Ramos (cell line): ENCODE data around the gene CKS1B.

Experiments
- in situ Hi-C: fragments of 300-500 bp; cut with MboI; formaldehyde crosslinking; loops from one replicate; pipeline ENCODE4 v1.14.3; 2022; ENCODE audit warnings: low sequenced_read_pairs; ENCODE audit not compliant: unreplicated experiment

The CKS1B gene

DNA sequence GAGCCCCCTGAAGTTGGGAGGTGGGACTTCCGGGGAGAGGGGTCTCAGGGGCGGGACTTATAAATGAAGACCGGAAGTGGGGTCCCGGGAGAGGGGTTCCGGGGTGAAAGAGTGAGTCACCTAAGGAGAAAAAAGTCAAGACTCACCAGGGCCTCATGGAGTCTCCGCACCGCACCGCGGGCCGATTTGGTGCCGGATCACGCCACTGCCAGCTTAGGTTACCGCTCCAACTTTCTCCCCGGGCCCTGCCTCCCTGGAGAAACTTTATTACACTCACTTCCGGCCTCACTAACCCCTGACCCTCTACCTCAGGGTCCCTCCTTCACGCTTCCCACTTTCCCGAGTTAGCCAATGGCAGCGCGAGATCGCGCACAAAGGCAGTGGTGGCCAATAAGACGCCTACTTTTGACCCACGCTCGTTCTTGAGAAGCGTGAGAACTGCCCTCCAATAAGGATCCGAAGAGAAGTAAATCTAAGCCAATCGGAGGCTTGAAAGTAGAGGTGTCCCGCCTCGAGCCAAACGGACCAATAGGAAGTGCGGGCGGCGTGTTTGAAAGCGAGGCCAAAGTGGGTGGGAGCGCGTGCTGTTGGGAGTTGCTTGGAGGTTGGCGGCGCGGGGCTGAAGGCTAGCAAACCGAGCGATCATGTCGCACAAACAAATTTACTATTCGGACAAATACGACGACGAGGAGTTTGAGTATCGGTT, at the start of gene CKS1B:
Gene CKS1B (plus strand): TSS at position 580 of the 706 bp plus-strand sequence. CDS start 65 bp downstream, at position 645.
- in situ Hi-C loops, result no loop called here

DNA sequence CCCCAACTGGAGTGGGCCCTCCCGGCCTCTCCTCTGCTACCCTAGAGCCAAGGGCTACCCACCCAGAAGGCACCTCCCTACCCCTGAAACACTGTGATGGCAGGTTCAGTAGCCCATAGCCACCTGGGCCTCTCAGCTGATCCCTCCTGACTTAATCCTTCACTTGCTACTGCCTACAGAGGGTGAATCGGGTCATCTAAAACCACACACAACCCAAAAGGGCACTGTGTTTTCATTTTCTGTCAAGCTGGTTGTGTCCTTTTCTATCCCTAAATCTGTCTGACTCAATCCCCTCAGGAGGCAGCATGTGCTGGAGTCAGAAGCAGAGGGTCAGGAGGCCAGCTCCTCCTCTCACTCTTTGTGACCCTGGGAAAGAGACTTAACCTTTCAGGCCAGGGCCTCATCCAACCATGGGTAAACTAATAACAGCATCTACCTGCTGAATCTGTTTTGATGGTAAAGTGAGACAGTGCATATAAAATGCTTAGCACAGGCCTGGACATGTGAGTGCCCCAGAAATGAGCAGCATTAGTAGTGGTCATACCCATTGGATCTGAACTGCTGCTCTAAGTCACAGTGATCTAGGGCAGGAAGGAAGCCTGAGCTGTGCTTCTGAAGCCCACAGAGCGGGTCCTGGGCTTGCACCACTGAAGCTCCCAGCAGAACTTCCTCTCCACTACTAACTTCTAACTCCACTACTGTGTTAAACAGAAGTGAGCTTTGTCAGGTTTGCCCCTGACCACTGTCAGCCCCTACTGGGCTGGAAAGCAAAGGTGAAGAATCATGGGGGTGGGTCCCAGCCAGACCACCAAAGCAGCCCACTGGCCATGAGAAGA, 48.9 kb upstream of the CKS1B start:
- in situ Hi-C loops, result no loop called here

- in situ Hi-C loops, result no loop called here
These were observed 48.3 kb upstream of the CKS1B start for GRCh38 chr1:154926201-154926600.

- in situ Hi-C loops, result no loop called here
These were observed 42.5 kb upstream of the CKS1B start for GRCh38 chr1:154931940-154932487.

- in situ Hi-C loops, result no loop called here
These were observed 40.0 kb upstream of the CKS1B start for GRCh38 chr1:154934358-154934948.

GRCh38 chr1:154935749-154936554, 38.5 kb upstream of the CKS1B start:
- in situ Hi-C loops, result no loop called here

DNA sequence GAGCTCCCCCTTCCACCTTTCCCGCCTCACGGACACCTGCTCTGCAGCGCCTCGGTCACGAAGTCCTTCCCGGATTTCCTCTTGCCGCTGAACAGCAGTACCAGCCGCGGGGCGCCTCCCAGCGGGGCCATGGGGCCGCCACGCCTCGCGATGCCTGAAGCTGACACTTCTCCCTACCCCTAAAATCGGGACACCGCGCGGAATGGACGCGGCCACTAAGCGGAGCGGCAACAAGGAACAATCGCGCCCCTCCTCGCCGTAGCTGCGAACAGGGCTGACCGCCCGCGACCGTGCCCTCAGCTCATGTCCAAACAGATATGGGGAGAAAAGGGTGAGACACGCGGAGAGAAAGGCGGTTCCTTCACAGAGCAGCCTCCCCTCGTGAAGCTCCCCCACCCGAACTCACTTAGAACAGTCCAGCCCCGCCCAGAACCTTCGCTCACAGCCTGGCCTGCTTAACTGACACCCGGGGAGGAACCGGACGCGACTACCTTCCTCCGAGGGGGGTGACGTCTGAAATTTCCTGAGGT, 37.9 kb upstream of the CKS1B start, which contains the start of gene PMVK:
Gene PMVK (minus strand): TSS at position 165 of the 530 bp plus-strand sequence. CDS start 34 bp downstream, at position 131.
- in situ Hi-C loops, result no loop called here

- in situ Hi-C loops, result no loop called here
These were observed 37.1 kb upstream of the CKS1B start for GRCh38 chr1:154937085-154937987.

- in situ Hi-C loops, result no loop called here
These were observed 36.5 kb upstream of the CKS1B start for GRCh38 chr1:154937988-154938386.

DNA sequence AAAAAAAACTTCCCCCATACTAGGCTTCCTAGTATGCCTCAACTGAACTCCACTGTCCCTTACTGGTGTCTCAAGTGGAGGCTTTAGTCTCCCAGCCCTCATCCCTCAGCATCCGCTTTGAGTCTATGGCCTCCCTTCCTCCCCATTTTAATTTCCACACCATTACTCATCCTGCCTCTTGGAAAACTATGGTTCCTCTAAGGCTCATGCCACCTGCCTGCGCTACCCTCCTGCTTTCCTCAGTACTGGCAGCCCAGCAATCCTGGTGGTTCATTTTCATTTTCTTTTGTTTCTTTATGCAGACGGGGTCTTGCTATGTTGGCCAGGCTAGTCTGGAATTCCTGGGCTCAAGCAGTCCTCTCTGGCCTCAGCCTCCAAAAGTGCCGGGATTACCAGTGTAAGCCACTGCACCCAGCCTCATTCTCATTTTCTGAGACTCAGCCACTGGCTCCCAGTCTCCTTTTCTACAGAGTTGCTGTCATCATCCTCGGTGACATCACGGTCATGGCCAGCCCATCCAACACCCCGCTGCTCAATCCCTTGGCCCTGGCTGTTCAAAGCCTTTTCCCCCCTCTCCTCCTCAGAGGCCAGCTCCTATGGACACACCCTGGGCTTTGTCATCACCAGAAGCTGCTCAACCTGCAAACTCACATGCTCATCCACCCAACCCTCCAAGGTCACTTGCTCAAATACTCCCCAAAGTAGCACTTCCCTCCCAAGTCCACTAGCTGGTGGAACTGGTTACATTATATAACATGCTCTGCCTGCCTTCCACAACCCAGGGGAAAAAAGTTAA, 35.7 kb upstream of the CKS1B start:
- in situ Hi-C loops, result no loop called here

GRCh38 chr1:154940213-154940560, 34.3 kb upstream of the CKS1B start:
- in situ Hi-C loops, result no loop called here

- in situ Hi-C loops, result no loop called here
These were observed 33.8 kb upstream of the CKS1B start for GRCh38 chr1:154940651-154941194.

DNA sequence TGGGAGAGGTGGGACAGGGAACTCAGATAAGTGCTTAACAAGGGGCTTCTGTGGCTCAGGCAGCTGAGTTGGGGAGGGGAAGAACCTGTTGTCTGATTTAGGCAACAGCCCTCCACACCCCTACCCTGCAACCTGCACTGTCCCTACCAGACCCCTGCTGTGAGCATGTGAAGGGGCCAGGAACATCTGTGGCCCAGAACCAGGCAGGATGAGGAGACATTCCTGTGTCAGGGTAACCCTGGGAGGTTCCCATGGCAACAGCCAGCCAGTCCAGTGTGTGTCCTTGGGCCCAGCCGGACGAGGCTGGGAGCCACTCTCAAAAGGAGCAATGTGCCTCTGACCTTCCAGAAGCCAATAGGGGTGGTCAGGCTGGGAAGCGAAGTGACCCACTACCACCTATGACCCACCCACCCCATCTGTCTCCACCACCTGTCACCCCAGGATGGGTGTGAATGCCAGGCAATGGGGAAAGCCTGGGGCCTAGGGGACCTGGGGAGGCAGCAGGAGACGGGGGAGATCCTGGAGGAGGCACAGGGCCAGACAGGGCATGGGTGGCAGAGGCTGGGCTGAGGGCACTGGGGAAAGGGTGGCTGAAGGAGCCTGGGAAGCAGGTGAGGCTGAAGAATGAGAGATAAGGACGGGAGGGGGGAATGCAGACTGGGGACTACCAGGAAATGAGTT, 33.0 kb upstream of the CKS1B start:
- in situ Hi-C loops, result no loop called here

- in situ Hi-C loops, result no loop called here
These were observed 30.7 kb upstream of the CKS1B start for GRCh38 chr1:154943649-154944400.

- in situ Hi-C loops, result no loop called here
These were observed 29.9 kb upstream of the CKS1B start for GRCh38 chr1:154944401-154945159.
